ENCODE results near the gene JAG2. TPM values are rescaled to one million over a fixed set of nuclear protein-coding genes. Genes with fewer than 3 reads are reported as not detected.
"Not testable (repeated sequence)": the region's sequence is repeated elsewhere in the genome, so short reads cannot be mapped to it uniquely, and the experiment has no call there.

The JAG2 gene
- total and polyA plus RNA-seq, 12 donors: 18.5 to 45.5 (median 26.3) TPM

- H3K27ac ChIP-seq: no peak overlapping the region
- 67 to 73% methylated on average over 11 of the region's 11 CpGs for WGBS, 2 donors
- H3K27me3 ChIP-seq: peaks cover 0 to 5% (median 0%) of the 10 kb centered on the region in 7 donors
- no peaks in the 10 kb centered on the region for H3K4me1 ChIP-seq
- no peak for TF ChIP-seq CTCF (IDR thresholded peaks at IDR 0.05)
- H3K36me3 ChIP-seq: no peaks in the 10 kb centered on the region
- ATAC-seq: no peak
- intact Hi-C loops (cut with DNase I): no loop called here
- peaks cover 0 to 33% (median 13%) of the 10 kb centered on the region in 11 donors for H3K9me3 ChIP-seq
- no peak overlapping the region for H3K4me3 ChIP-seq
- no peak for DNase-seq
Measured at GRCh38 chr14:105118646-105119407, 49.7 kb downstream of the JAG2 start.

DNA sequence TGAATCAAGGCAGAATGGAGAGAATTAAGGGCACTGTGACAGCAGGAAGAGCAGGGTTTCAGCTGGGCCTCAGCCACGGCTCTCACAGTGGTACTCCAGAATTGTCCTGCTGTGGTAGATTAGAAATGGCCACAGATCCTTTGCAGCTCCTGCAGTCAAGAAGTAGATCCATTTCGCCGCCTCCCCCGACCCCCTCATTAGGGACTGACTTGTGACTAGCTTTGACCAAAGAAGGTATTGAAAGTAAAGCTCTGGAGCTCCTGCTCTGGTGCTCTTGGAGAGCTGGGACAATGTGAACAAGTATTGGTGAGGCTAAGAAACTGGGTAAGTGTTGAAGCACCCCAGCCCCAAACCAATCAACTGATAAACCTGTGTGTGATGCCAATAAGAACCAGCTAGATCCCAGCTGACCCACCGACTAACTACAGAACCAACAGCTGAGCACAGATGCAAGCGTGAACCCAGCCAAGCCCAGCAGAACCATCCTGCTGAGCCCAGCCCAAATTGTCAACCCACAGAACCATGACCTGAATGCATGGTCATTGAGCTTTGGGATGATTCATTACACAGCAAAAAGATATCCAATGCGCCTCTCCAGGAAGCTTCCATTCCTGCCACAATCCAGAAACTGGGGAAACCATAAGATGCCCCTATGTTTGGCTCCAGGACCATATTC is 50.7 kb downstream of the JAG2 start:
- TF ChIP-seq CTCF (IDR thresholded peaks at IDR 0.05): no peak
- peaks cover 0 to 30% (median 13%) of the 10 kb centered on the region in 11 donors for H3K9me3 ChIP-seq
- intact Hi-C loops (cut with DNase I): no loop called here
- H3K27ac ChIP-seq: no peak overlapping the region
- H3K27me3 ChIP-seq: peaks cover 0 to 5% (median 0%) of the 10 kb centered on the region in 7 donors
- no peaks in the 10 kb centered on the region for H3K36me3 ChIP-seq
- no peak for ATAC-seq
- H3K4me3 ChIP-seq: no peak overlapping the region
- DNase-seq: no peak
- no peaks in the 10 kb centered on the region for H3K4me1 ChIP-seq
- 87 to 93% methylated on average over 7 of the region's 7 CpGs for WGBS, 2 donors

DNA sequence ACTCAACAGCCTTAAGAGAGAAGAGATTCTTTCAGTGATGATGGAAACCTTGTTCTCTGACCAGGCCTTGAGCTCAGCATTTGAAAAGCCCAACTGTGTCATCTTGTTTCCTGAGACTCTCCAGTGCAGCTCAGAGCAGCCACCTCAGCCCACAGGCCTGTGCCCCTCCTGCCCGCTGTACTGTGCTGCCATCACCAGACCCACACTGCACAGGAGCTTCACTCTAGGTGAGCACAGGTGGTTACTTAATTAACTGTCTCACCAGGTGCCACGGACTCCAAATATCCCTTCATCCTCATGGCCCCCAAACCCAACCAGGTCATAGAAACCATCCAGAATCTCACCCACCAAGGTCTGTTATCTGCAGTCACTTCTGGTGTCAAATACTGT is 51.3 kb downstream of the JAG2 start:
- intact Hi-C loops (cut with DNase I): no loop called here
- DNase-seq (no peak), ATAC-seq (no peak)
- no peaks in the 10 kb centered on the region for H3K36me3 ChIP-seq
- WGBS, 2 donors: 93 to 95% methylated on average over 2 of the region's 2 CpGs
- H3K27me3 ChIP-seq: peaks cover 0 to 4% (median 0%) of the 10 kb centered on the region in 7 donors
- no peak for TF ChIP-seq CTCF (IDR thresholded peaks at IDR 0.05)
- H3K27ac ChIP-seq: no peak overlapping the region
- H3K9me3 ChIP-seq: peaks cover 0 to 24% (median 9%) of the 10 kb centered on the region in 11 donors
- no peaks in the 10 kb centered on the region for H3K4me1 ChIP-seq
- no peak overlapping the region for H3K4me3 ChIP-seq

- 85 to 91% methylated on average over 11 to 12 of the region's 12 CpGs for WGBS, 2 donors
- ATAC-seq (no peak), DNase-seq (no peak)
- Histone ChIP-seq H3K4me3 (no peak overlapping the region), H3K36me3 (no peaks in the 10 kb centered on the region), H3K27me3 (peaks cover 0 to 4% (median 0%) of the 10 kb centered on the region in 7 donors), H3K4me1 (no peaks in the 10 kb centered on the region), H3K27ac (no peak overlapping the region), H3K9me3 (peaks cover 0 to 18% (median 3%) of the 10 kb centered on the region in 11 donors)
- TF ChIP-seq CTCF (IDR thresholded peaks at IDR 0.05): no peak
- intact Hi-C loops (cut with DNase I): no loop called here
Measured at GRCh38 chr14:105116451-105117256, 51.9 kb downstream of the JAG2 start.

DNA sequence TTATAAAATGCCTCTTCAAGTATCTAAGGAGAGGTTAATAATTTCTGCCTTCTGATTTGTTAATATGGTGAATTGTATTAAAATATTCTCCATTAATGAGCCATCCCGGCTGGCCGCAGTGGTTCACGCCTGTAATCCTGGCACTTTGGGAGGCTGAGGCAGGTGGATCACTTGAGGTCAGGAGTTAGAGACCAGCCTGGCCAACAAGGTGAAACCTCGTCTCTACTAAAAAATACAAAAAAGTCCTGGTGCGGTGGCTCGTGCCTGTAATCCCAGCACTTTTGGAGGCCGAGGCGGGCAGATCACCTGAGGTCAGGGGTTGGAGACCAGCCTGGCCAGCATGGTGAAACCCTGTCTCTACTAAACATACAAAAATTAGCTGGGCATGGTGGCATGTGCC is 59.3 kb downstream of the JAG2 start:
- H3K36me3 ChIP-seq; intact Hi-C loops (cut with DNase I); H3K9me3 ChIP-seq; DNase-seq; H3K4me1 ChIP-seq; H3K27ac ChIP-seq; ATAC-seq; H3K4me3 ChIP-seq: not testable (repeated sequence)
- H3K27me3 ChIP-seq: peaks cover 0 to 28% (median 0%) of the 10 kb centered on the region in 7 donors
- WGBS, 2 donors: 89 to 91% methylated on average over 8 of the region's 8 CpGs
